ENCODE measurements around the gene VOPP1. TPM values are rescaled to one million over a fixed set of nuclear protein-coding genes. Genes with fewer than 3 reads are reported as not detected.

The VOPP1 gene
- total RNA-seq, 2 experiments from 2014 or later, result 32.6 to 34.7 TPM

- peak overlapping the region; percentile 18 for H3K27ac Mint-ChIP-seq
- no peak for DNase-seq
- POLR2A ChIA-PET, result no interaction called here
- peaks cover 11% of the 10 kb centered on the region for H3K36me3 Mint-ChIP-seq (ENCODE audit: low read depth)
- peaks cover 12% of the 10 kb centered on the region for H3K4me1 Mint-ChIP-seq (ENCODE audit: low read depth)
- no peaks in the 10 kb centered on the region for H3K9me3 Mint-ChIP-seq
- ATAC-seq, result no peak
- TF ChIP-seq, protein P1, sequence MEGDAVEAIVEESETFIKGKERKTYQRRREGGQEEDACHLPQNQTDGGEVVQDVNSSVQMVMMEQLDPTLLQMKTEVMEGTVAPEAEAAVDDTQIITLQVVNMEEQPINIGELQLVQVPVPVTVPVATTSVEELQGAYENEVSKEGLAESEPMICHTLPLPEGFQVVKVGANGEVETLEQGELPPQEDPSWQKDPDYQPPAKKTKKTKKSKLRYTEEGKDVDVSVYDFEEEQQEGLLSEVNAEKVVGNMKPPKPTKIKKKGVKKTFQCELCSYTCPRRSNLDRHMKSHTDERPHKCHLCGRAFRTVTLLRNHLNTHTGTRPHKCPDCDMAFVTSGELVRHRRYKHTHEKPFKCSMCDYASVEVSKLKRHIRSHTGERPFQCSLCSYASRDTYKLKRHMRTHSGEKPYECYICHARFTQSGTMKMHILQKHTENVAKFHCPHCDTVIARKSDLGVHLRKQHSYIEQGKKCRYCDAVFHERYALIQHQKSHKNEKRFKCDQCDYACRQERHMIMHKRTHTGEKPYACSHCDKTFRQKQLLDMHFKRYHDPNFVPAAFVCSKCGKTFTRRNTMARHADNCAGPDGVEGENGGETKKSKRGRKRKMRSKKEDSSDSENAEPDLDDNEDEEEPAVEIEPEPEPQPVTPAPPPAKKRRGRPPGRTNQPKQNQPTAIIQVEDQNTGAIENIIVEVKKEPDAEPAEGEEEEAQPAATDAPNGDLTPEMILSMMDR (IDR thresholded peaks at IDR 0.05), result no peak
- H3K27me3 Mint-ChIP-seq, result no peaks in the 10 kb centered on the region
- CTCF ChIA-PET, result interaction anchor here (1.5 kb wide), 1 partner anchor 12 kb away, joined by 6 read pairs; no protein-coding TSS in a partner anchor
- no peak overlapping the region for H3K4me3 Mint-ChIP-seq
- intact Hi-C loops (cut with micrococcal nuclease), result no loop called here
Observed at GRCh38 chr7:55427800-55428199, 144.5 kb downstream of the VOPP1 start.

DNA sequence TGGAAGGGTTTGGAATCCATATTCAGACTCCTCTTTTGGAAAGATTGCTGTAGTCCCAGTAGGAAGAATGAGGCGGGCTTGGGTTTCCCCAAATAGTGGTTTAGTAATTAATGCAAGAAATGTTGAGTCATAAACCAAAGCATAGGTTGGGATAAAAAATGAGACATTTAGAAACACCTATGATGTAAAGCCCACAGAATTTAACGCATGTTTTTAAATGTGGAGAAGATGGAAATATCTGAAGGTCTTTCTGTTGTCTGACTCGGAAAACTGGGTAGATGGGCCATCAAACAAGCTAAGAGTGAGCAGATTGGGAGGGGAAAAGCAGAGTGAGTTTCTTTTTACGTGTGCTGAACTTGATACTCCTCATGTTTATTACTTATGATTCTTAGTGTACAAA is 145.0 kb downstream of the VOPP1 start:
- ATAC-seq, result no peak
- CTCF ChIA-PET, result interaction anchor here (1.5 kb wide), 1 partner anchor 12 kb away, joined by 6 read pairs; no protein-coding TSS in a partner anchor
- POLR2A ChIA-PET, result no interaction called here

GRCh38 chr7:55426676-55427075 is 145.6 kb downstream of the VOPP1 start:
- H3K9me3 Mint-ChIP-seq, result no peaks in the 10 kb centered on the region
- ATAC-seq, result no peak
- ChIA-PET CTCF (interaction anchor here (1.5 kb wide), 1 partner anchor 11 kb away, joined by 6 read pairs; no protein-coding TSS in a partner anchor), POLR2A (no interaction called here)
- intact Hi-C loops (cut with micrococcal nuclease), result no loop called here
- no peak overlapping the region for H3K27ac Mint-ChIP-seq
- H3K4me1 Mint-ChIP-seq (ENCODE audit: low read depth), result peaks cover 9% of the 10 kb centered on the region
- TF ChIP-seq, protein P1 (IDR thresholded peaks at IDR 0.05), result no peak
- no peak for DNase-seq
- peaks cover 11% of the 10 kb centered on the region for H3K36me3 Mint-ChIP-seq (ENCODE audit: low read depth)
- H3K4me3 Mint-ChIP-seq, result no peak overlapping the region
- H3K27me3 Mint-ChIP-seq, result no peaks in the 10 kb centered on the region

More for the DNA sequence above, 145.0 kb downstream of the VOPP1 start:
- Mint-ChIP-seq H3K4me3 (no peak overlapping the region), H3K27me3 (no peaks in the 10 kb centered on the region), H3K4me1 (ENCODE audit: low read depth) (peaks cover 9% of the 10 kb centered on the region), H3K36me3 (ENCODE audit: low read depth) (peaks cover 11% of the 10 kb centered on the region), H3K27ac (peak overlapping the region; percentile 18), H3K9me3 (no peaks in the 10 kb centered on the region)
- intact Hi-C loops (cut with micrococcal nuclease), result no loop called here
- TF ChIP-seq, protein P1 (IDR thresholded peaks at IDR 0.05), result no peak
- no peak for DNase-seq

- Mint-ChIP-seq H3K9me3 (no peaks in the 10 kb centered on the region), H3K27me3 (no peaks in the 10 kb centered on the region), H3K4me3 (no peak overlapping the region), H3K4me1 (ENCODE audit: low read depth) (peaks cover 9% of the 10 kb centered on the region), H3K36me3 (ENCODE audit: low read depth) (peaks cover 11% of the 10 kb centered on the region), H3K27ac (no peak overlapping the region)
- DNase-seq (no peak), ATAC-seq (no peak)
- intact Hi-C loops (cut with micrococcal nuclease), result no loop called here
- CTCF ChIA-PET, result interaction anchor here (2.8 kb wide), 1 partner anchor 10 kb away, joined by 19 read pairs; no protein-coding TSS in a partner anchor
- POLR2A ChIA-PET, result interaction anchor here (0.5 to 1.2 kb wide), 2 partner anchors 18 to 561 kb away, joined by 3 read pairs; no protein-coding TSS in a partner anchor
- TF ChIP-seq, protein P1 (IDR thresholded peaks at IDR 0.05), result no peak
Observed at GRCh38 chr7:55425141-55425752, 147.1 kb downstream of the VOPP1 start.

- peaks cover 9% of the 10 kb centered on the region for H3K4me1 Mint-ChIP-seq (ENCODE audit: low read depth)
- peaks cover 11% of the 10 kb centered on the region for H3K36me3 Mint-ChIP-seq (ENCODE audit: low read depth)
- no peak overlapping the region for H3K27ac Mint-ChIP-seq
- ChIA-PET POLR2A (interaction anchor here (1.2 kb wide), 1 partner anchor 16 kb away, joined by 3 read pairs; no protein-coding TSS in a partner anchor), CTCF (interaction anchor here (1.0 to 2.8 kb wide), 3 partner anchors 9 to 169 kb away, joined by 3 to 19 read pairs (median 3); no protein-coding TSS in a partner anchor)
- no peak overlapping the region for H3K4me3 Mint-ChIP-seq
- DNase-seq, result no peak
- no peaks in the 10 kb centered on the region for H3K9me3 Mint-ChIP-seq
- intact Hi-C loops (cut with micrococcal nuclease), result no loop called here
- H3K27me3 Mint-ChIP-seq, result no peaks in the 10 kb centered on the region
- no peak for ATAC-seq
- TF ChIP-seq, protein P1 (IDR thresholded peaks at IDR 0.05), result no peak
Observed at GRCh38 chr7:55423891-55424290, 148.4 kb downstream of the VOPP1 start.
